ENCODE results near the gene DCC.
"Not testable (repeated sequence)": the region's sequence is repeated elsewhere in the genome, so short reads cannot be mapped to it uniquely, and the experiment has no call there.

Gene DCC

GRCh38 chr18:52348209-52348608 is 8.2 kb downstream of the DCC start:
- no peak for DNase-seq (ENCODE audit: low read depth)

GRCh38 chr18:52349498-52349897 is 9.5 kb downstream of the DCC start:
- DNase-seq (ENCODE audit: low read depth) = no peak

- no peak for DNase-seq (ENCODE audit: low read depth)
Observed at GRCh38 chr18:52352920-52353319, 12.9 kb downstream of the DCC start.

- no peak for DNase-seq (ENCODE audit: low read depth)
Observed at GRCh38 chr18:52353589-52353988, 13.6 kb downstream of the DCC start.

DNA sequence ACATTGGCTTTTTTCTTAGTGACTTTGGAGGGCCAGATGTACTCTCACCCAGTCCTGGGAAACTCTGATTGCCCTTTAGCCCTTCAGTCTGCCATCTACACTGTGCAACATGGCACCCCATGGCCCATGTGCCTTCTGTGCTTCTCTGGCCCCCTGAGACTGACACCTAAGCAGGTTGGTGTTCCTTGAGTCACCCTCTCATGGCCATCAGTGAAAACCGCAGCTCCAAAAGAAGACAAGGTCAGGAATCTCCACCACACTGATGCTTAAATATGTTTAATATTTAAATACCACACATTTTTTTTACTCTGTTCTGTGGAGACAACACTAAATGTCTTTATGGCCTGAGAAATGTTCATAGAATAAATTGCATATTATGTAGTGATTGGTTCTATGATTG is 23.9 kb downstream of the DCC start:
- no peak for DNase-seq (ENCODE audit: low read depth)

- DNase-seq (ENCODE audit: low read depth) = not testable (repeated sequence)
Observed at GRCh38 chr18:52366851-52367250, 26.9 kb downstream of the DCC start.

GRCh38 chr18:52367953-52368742 is 28.2 kb downstream of the DCC start:
- no peak for DNase-seq (ENCODE audit: low read depth)

DNA sequence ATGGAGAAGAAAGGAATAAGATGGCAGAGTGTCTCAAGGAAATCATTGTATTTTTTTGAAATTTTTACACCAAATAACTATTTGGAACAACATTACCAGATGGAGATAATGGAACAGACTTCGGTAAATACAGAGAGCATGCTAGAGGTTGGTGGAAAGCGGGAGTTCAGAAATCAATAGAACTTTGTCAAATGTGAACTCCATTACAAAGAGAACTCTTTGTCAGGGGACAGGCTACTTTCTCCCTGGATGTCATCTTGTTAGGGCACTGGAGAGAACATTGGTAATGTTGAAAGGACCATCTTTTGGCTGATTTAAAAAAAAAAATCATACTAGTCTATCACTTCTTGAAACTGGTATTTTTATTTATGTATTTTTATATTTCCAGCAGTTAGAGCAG is 30.8 kb downstream of the DCC start:
- DNase-seq (ENCODE audit: low read depth) = no peak

GRCh38 chr18:52376104-52376503 is 36.1 kb downstream of the DCC start:
- DNase-seq (ENCODE audit: low read depth) = no peak

GRCh38 chr18:52377094-52377493 is 37.1 kb downstream of the DCC start:
- DNase-seq (ENCODE audit: low read depth) = no peak

DNA sequence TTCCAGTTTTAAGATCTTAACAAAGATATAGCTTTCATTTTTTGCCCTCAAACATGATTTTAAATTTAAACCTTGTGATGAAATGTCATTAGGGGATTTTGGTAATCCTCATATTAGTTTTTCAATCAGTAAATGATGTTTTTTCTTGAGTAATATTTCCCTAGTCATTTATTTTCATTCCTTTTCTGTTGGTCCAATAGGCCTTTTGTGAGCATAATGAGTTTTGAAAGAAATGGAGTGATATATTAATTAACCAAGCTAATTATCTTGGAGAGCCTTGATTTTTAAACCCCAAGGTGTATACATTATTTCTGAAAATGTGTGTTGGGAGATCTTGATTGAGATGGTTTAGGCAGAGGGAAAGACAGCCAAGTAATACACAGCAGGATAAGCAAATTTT is 46.3 kb downstream of the DCC start:
- DNase-seq (ENCODE audit: low read depth) = no peak

DNA sequence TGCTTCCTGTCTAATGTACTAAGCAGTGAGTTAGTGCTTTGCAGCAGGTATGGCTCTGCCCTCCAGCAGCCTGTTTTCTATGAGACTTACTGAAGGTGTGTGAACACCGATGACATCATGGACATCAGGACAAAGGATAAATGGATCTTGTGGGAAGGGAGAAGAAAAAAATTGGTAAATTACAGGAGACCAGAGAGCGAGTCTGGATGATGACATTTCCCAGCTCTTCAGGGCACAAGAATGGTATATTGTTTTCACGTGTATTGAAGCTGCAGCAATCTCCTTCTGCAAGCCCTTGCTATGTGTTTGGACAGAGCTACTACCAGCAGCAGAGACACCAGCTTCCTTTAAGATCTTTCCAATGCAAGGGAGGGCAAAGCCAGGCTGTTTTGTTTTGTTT is 47.2 kb downstream of the DCC start:
- DNase-seq (ENCODE audit: low read depth) = no peak

DNA sequence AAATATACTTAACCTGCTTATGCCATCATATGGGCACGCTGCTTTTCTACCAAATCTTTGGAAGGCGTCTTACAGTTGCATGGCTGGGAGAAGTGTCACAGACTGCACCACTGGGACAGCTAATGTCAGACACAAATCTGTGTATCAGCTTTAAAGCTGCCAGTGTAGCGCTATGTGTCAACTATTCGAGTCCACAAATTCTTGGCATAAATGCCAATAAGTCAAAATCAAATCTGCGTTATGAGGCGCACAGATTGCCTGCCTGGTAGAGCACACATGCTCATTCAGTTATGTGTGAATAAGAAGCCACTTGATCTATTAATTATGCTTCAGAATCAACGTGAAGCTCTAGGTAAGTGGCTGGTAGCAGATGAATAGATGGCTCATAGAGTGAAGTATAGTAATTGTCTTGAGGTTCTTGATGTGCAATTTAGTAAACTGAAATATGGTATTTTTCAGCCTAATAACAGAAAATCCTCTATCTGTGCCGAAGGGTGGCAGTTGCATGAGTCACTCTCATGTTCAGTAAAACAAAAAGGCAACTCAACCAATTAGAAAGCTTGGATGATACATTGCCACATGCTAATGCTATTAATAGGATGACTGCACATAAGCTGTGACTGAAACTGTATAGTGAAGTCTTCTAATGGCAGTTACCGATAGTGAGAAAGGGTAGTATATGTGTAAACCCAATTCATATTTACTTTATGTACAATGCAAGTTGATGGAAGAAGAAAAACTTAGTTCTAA is 52.0 kb downstream of the DCC start:
- DNase-seq (ENCODE audit: low read depth) = no peak

DNA sequence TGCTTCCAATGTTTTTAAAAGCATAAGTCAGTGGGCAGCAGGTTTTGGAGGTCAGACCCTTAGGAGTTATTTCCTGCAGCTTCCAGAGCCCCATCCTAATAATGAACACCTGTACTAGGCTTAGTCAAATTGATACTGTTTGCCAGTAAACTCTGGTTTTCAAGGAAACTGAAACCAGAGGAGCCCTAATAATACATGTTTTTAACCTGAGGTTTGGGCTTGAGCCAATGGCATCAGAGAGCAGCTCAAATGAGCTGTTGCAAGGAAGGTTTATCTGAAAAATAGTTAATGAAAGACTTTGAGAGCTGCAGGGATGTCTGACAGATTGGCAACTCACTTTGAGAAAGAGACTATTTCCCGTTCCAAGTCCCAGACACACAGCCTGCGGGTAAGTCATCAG is 54.6 kb downstream of the DCC start:
- DNase-seq (ENCODE audit: low read depth) = no peak

DNA sequence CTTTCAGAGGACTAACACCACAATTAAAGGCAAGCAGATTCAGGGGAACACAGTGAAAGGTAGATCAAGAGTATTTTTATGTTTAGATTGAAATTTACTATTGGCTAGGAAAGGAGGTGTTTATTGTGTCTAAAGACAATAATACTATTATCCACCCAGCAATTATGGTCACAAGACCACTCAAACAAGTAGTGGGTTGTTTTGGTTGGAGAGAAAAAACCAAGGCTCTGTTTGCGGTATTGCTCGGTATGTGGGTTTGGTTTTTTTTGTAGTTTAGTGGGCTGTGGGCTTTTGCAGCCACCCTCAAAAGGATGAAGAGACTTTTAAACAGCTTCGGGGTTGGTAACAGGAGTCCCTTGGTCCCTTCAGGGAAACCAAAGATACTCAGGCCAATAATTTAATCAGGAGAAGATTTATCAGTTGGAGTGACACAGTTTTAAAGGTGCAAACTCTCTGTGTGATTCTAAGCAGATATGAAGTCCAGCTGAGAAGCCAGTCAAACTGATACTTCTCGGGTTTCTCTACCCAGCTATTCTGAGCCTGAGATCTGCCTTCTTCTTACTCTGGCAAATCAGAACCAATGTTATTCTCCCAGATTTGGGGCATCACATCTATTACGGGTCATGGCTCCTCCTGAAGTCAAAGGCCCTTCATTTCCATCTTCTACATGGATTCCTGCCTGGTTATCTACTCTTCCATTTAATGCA is 55.3 kb downstream of the DCC start:
- DNase-seq (ENCODE audit: low read depth) = no peak

DNA sequence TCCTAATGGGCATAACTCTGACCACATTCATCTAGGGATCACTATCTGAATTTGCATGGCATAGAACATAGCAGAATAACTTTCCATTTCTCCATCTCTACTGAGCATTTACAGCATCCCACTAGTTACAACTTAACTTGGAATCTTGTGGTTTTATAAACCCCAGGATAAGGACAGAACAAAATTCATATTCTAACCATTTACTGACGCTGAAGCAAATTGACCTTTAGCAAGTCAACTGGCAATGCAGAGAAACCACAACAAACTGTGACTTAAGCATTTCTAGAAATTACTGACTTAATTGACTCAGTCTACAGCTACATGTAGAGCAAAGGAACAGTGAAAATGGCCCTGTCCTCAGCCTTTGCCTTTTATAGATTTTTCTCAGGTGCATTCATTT is 61.2 kb downstream of the DCC start:
- DNase-seq (ENCODE audit: low read depth) = no peak

DNA sequence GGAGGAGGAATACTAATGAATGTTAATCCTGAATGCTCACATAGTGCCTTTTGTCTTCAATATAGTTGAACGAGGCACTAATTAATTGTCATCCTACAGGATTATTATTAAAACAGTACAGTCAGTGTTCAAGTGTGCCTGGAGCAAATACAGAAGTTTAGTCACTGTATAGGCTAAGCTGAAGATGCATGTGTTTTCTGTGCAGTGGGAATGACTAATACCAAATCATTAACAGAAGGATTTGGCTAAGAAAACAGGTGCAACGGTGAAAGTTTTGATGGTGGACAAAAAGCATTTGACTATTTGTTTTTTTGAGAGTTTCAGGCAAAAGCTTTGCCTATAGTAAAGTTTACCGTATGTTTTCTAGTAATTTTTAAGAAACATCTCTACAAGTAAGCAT is 62.8 kb downstream of the DCC start:
- DNase-seq (ENCODE audit: low read depth) = no peak

DNA sequence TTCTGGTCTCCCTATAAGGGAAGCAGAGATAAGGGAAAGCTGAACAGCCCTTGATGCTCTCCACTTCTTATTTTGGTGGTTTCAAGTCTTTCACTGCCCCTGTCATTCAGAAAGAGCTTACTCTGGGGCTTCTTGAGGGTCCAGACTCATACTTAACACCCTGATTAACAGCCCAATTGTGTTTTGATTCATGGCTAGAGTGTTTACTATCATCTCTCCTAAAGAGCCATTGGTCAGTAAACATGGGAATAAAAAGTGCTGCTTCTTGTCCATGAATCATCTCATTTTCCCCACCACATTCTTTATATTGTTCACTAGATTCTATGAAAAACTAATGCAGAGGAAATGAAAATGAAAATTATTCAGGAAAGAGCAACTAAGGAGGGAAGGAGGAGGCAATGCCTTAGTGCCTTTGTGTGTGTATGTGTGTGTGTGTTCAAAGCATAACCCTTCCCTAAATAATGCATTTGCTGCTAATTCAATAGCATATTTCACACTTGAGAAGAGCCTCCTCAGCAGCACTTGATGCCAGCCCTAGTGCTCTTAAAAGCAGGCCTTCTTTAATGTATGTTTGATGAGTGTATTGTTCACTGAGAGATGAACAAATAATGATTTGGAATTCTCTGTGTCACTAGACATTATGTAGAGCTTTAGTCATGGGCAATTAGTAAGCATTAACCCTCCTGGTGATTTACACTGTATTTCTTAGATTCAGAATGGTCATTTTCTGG is 63.5 kb downstream of the DCC start:
- no peak for DNase-seq (ENCODE audit: low read depth)

GRCh38 chr18:52408800-52409302 is 68.9 kb downstream of the DCC start:
- DNase-seq (ENCODE audit: low read depth) = no peak

- DNase-seq (ENCODE audit: low read depth) = no peak
Observed at GRCh38 chr18:52409727-52410126, 69.7 kb downstream of the DCC start.

- DNase-seq (ENCODE audit: low read depth) = no peak
Observed at GRCh38 chr18:52415131-52415530, 75.1 kb downstream of the DCC start.

- DNase-seq (ENCODE audit: low read depth) = no peak
Observed at GRCh38 chr18:52422985-52423601, 83.1 kb downstream of the DCC start.

All from stimulated activated CD4-positive, alpha-beta T cell treated with anti-CD3 and anti-CD28 coated beads, Interleukin-2, amount 100 ng/mL, for 4 hours (primary cell).